Fibroblast of lung (primary cell): ENCODE measurements around the gene SFI1. TPM values are rescaled to one million over a fixed set of nuclear protein-coding genes. Genes with fewer than 3 reads are reported as not detected.

Experiments used
- DNase-seq, 2 donors: peaks; one replicate each; pipeline versions ENCODE4 v3.0.0 to v3.0.0-alpha.2; 2010; ENCODE audit warnings: low read depth in 2 of 2
- H2AFZ ChIP-seq: 2 replicates; pipeline ENCODE4 v1.5.1; 2012; ENCODE audit warnings: low read length, control low read depth, inconsistent platforms
- H3K27ac ChIP-seq: 2 replicates; pipeline ENCODE4 v1.5.1; 2011; ENCODE audit warnings: low read length, control low read depth; ENCODE audit not compliant: insufficient read depth
- H3K27me3 ChIP-seq: 2 replicates; pipeline ENCODE4 v1.5.1; 2011; ENCODE audit warnings: mild to moderate bottlenecking, low read length; ENCODE audit not compliant: control insufficient read depth, insufficient read depth
- H3K36me3 ChIP-seq: 2 replicates; pipeline ENCODE4 v1.5.1; 2011; ENCODE audit warnings: low read length; ENCODE audit not compliant: control insufficient read depth, insufficient read depth
- H3K4me1 ChIP-seq: 2 replicates; pipeline ENCODE4 v1.5.1; 2011; ENCODE audit warnings: low read length; ENCODE audit not compliant: control insufficient read depth, insufficient read depth; ENCODE audit errors: extremely low read depth
- H3K4me2 ChIP-seq: 2 replicates; pipeline ENCODE4 v1.5.1; 2011; ENCODE audit warnings: low read length, control low read depth; ENCODE audit not compliant: insufficient read depth; ENCODE audit errors: extremely low read depth
- H3K4me3 ChIP-seq, 4 experiments: fragments of 200-600 bp in 1 of 4; sonication (generic) in 1 of 4; replicated peaks in 1 of 4; 2 replicates each; pipeline ENCODE4 v1.5.1; 2011 to 2016; ENCODE audit warnings: low read length in 4 of 4, low read depth in 3 of 4, mild to moderate bottlenecking in 3 of 4, control low read depth in 2 of 4, inconsistent platforms in 1 of 4, mixed read lengths in 1 of 4; ENCODE audit not compliant: insufficient read depth in 1 of 4; ENCODE audit errors: control extremely low read depth in 1 of 4
- H3K79me2 ChIP-seq: 2 replicates; pipeline ENCODE4 v1.5.1; 2012; ENCODE audit warnings: mild to moderate bottlenecking, low read length, inconsistent platforms; ENCODE audit not compliant: control insufficient read depth, insufficient read depth
- H3K9ac ChIP-seq: 2 replicates; pipeline ENCODE4 v1.5.1; 2011; ENCODE audit warnings: mild to moderate bottlenecking, low read length, control low read depth; ENCODE audit not compliant: insufficient read depth
- H3K9me3 ChIP-seq: 2 replicates; pipeline ENCODE4 v1.5.1; 2012; ENCODE audit warnings: low read depth, low read length; ENCODE audit not compliant: control insufficient read depth, insufficient read depth
- H4K20me1 ChIP-seq: 2 replicates; pipeline ENCODE4 v1.5.1; 2011; ENCODE audit warnings: low read length; ENCODE audit not compliant: control insufficient read depth, insufficient read depth; ENCODE audit errors: extremely low read depth
- CTCF ChIP-seq, 2 donors: IDR thresholded peaks in 1 of 2; conservative IDR thresholded peaks in 1 of 2; 1 replicate in 1 of 2; 2 replicates in 1 of 2; pipeline ENCODE4 v1.5.1; 2011 to 2012; ENCODE audit warnings: low read length in 2 of 2, control low read depth in 1 of 2, inconsistent platforms in 1 of 2, low read depth in 1 of 2, mild to moderate bottlenecking in 1 of 2
- EZH2 ChIP-seq: IDR thresholded peaks from 2 replicates; pipeline ENCODE4 v1.5.1; 2012; ENCODE audit warnings: low read length, control low read depth, mild to moderate bottlenecking; ENCODE audit errors: missing control alignments
- polyA plus RNA-seq, 2 donors: library from polyadenylated mRNA; depleted of rRNA in 1 of 2; stranded (reverse) in 1 of 2; unstranded in 1 of 2; fragments of >200 nt; gene quantifications; 2 replicates each; pipeline ENCODE4 v1.2.1, GENCODE V29; 2011 to 2012; ENCODE audit warnings: missing spikeins in 1 of 2
- total RNA-seq: library from RNA; depleted of rRNA; stranded (reverse); fragments of >200 nt; gene quantifications from 2 replicates; pipeline ENCODE4 v1.2.1, GENCODE V29; 2014

Gene SFI1
- total and polyA plus RNA-seq, 2 donors (not counting 1 experiment from before 2014, with no cell fraction given): 3.6 to 11.4 TPM

- no peaks in the 10 kb centered on the region for H3K4me1 ChIP-seq
Observed at GRCh38 chr22:31578171-31578570, 81.8 kb downstream of the SFI1 start.

GRCh38 chr22:31579835-31580242 lies 83.5 kb downstream of the SFI1 start:
- H3K27ac ChIP-seq: no peak overlapping the region
- peaks cover 10% of the 10 kb centered on the region for H3K4me1 ChIP-seq
- H3K9ac ChIP-seq: no peak overlapping the region
- H3K36me3 ChIP-seq: peaks cover 2% of the 10 kb centered on the region
- H4K20me1 ChIP-seq: no peaks in the 10 kb centered on the region
- no peak overlapping the region for H3K4me3 ChIP-seq
- H3K27me3 ChIP-seq: no peaks in the 10 kb centered on the region
- TF ChIP-seq EZH2 (no peak), CTCF (conservative IDR thresholded peaks at IDR 0.05 in 1 of 2, IDR thresholded peaks at IDR 0.05 in 1 of 2; ENCODE audit: low read depth in 1 of 2, low read length in 2 of 2) (no peak)
- no peak for DNase-seq
- no peaks in the 10 kb centered on the region for H3K9me3 ChIP-seq
- H3K4me2 ChIP-seq: no peak overlapping the region
- no peaks in the 10 kb centered on the region for H3K79me2 ChIP-seq
- no peak overlapping the region for H2AFZ ChIP-seq

More at GRCh38 chr22:31578171-31578570, 81.8 kb downstream of the SFI1 start:
- Histone ChIP-seq H4K20me1 (no peaks in the 10 kb centered on the region), H3K27me3 (no peaks in the 10 kb centered on the region), H3K9me3 (no peaks in the 10 kb centered on the region), H2AFZ (no peak overlapping the region), H3K27ac (no peak overlapping the region), H3K79me2 (no peaks in the 10 kb centered on the region), H3K9ac (no peak overlapping the region), H3K36me3 (peaks cover 2% of the 10 kb centered on the region), H3K4me3 (no peak overlapping the region), H3K4me2 (no peak overlapping the region)
- no peak for DNase-seq
- TF ChIP-seq EZH2: no peak
- TF ChIP-seq CTCF (conservative IDR thresholded peaks at IDR 0.05 in 1 of 2, IDR thresholded peaks at IDR 0.05 in 1 of 2; ENCODE audit: low read depth in 1 of 2, low read length in 2 of 2): no peak

DNA sequence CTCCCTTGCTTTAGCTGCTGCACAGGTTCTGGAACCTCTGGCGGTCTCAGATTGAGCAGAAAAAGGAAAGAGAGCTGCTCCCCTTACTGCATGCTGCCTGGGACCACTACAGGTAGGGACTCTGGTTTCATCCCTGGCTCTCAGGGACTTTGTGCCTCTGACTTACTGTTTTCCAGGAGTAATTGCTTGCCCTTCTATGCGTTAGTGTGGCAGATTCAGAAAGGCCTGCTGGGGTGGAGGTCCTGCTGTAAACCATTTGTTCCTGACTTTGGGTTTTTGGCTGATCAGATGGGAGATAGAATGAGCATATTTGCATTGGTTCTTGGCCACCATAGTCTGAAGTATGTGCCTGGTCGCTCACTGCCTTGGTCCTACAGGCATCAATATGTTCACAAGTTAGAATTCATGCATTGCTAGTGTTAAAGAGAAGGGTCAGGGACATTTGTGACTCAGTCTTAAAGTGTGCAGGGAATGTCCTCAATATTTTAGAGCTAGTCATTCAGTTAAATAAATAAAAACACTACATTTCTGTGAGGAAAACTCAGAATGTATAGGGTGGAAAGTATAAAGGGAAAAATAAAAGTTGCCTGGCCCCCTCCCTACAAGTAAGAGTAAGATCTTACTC lies 87.6 kb downstream of the SFI1 start:
- Histone ChIP-seq H3K4me3 (no peak overlapping the region), H4K20me1 (no peaks in the 10 kb centered on the region), H3K79me2 (no peaks in the 10 kb centered on the region), H3K27ac (no peak overlapping the region), H3K36me3 (no peaks in the 10 kb centered on the region), H2AFZ (no peak overlapping the region), H3K9ac (no peak overlapping the region), H3K27me3 (no peaks in the 10 kb centered on the region), H3K4me1 (peaks cover 16% of the 10 kb centered on the region), H3K9me3 (no peaks in the 10 kb centered on the region), H3K4me2 (peak overlapping the region; percentile 73)
- no peak for TF ChIP-seq EZH2
- TF ChIP-seq CTCF (conservative IDR thresholded peaks at IDR 0.05 in 1 of 2, IDR thresholded peaks at IDR 0.05 in 1 of 2; ENCODE audit: low read depth in 1 of 2, low read length in 2 of 2): no peak
- peak; percentile 36 to 57 for DNase-seq
